ENCODE results near the gene SLX4IP. TPM values are rescaled to one million over a fixed set of nuclear protein-coding genes. Genes with fewer than 3 reads are reported as not detected.
A peak's percentile ranks its signal among the peaks of the same experiment; 100 is the strongest.

Gene SLX4IP
- total and polyA plus RNA-seq, 5 donors from 2014 or later = 1.5 to 4.1 (median 2.4) TPM

DNA sequence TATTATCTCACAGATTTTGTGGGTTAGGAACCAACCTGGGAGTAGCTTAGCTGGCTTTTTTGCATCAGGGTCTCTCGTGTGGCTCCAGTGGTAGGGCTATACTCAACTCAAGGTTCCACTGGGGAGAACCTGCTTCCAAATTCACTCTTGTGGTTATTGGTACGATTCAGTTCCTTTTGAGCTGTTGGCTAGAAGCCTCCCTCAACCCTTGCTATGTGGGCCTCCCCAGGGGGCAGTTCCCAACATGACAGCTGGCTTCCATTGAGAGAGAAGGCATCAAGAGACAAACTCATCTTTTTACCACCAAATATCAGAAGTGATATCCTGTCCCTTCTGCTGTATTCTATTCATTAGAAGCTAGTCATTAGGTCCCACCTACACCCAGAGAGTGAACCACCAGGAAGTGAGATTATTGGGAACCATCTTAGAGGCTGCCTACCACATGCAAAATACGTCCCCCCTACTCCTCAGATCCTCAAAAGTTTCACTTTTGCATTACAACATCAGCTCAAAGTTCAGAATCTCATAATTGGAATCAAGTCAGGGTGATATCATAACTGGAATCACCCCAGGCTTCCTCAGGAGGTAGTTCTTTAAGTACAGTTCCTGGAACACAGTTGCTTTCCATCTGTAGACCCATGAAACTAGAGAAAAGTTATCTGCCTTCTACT is 32.0 kb upstream of the SLX4IP start:
- Mint-ChIP-seq H3K27me3 (no peaks in the 10 kb centered on the region), H3K36me3 (peaks cover 23% of the 10 kb centered on the region), H3K9me3 (no peaks in the 10 kb centered on the region), H3K27ac (no peak overlapping the region), H3K4me1 (no peaks in the 10 kb centered on the region), H3K4me3 (no peak overlapping the region)
- H3K27me3 ChIP-seq (ENCODE audit: control insufficient read depth, insufficient read depth, low read length) = no peaks in the 10 kb centered on the region
- H3K27ac ChIP-seq (ENCODE audit: insufficient read depth, low read length, poor library complexity, severe bottlenecking) = no peak overlapping the region
- H3K4me1 ChIP-seq (ENCODE audit: control insufficient read depth, insufficient read depth, low read length, poor library complexity, severe bottlenecking) = no peaks in the 10 kb centered on the region
- no peak for DNase-seq
- no peak for ATAC-seq (ENCODE audit: low read depth in 2 of 2)
- H3K9me3 ChIP-seq (ENCODE audit: control insufficient read depth in 2 of 2, low read length in 2 of 2) = no peaks in the 10 kb centered on the region
- H3K36me3 ChIP-seq (ENCODE audit: control insufficient read depth, insufficient read depth, low read length) = peaks cover 28% of the 10 kb centered on the region
- H3K4me3 ChIP-seq (ENCODE audit: low read depth, low read length) = no peak overlapping the region

DNA sequence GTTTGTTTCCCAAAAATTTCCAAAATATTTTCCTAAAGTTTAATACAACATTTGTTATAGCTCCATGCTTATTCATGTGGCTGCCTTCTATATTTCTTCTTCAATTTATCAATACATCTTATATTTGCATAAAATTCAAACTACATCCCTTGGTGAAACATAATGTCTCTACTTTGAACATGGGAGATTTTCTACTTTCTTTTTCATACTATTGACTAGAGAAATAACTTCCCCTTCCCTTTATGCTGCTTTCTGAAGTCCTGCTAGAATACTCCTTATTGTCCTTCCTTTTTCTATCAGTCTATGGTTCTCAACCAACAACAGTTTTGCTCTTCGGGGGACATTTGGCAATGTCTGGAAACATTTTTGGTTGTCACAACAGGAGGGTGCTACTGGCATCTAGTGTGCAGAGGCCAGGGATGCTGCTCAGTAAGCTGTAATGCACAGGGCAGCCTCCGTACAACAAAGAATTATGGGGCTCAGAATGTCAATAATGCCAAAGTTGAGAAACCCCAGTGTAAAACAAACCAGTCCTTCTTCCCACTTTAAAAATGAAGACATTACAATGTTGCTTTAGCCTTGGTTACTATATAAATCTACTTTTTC is 31.0 kb upstream of the SLX4IP start:
- Mint-ChIP-seq H3K27me3 (no peaks in the 10 kb centered on the region), H3K36me3 (peaks cover 23% of the 10 kb centered on the region), H3K27ac (no peak overlapping the region), H3K4me1 (no peaks in the 10 kb centered on the region), H3K4me3 (no peak overlapping the region), H3K9me3 (no peaks in the 10 kb centered on the region)
- no peak overlapping the region for H3K4me3 ChIP-seq (ENCODE audit: low read depth, low read length)
- H3K9me3 ChIP-seq (ENCODE audit: control insufficient read depth in 2 of 2, low read length in 2 of 2) = no peaks in the 10 kb centered on the region
- peaks cover 30% of the 10 kb centered on the region for H3K36me3 ChIP-seq (ENCODE audit: control insufficient read depth, insufficient read depth, low read length)
- no peak for ATAC-seq (ENCODE audit: low read depth in 2 of 2)
- no peaks in the 10 kb centered on the region for H3K4me1 ChIP-seq (ENCODE audit: control insufficient read depth, insufficient read depth, low read length, poor library complexity, severe bottlenecking)
- H3K27ac ChIP-seq (ENCODE audit: insufficient read depth, low read length, poor library complexity, severe bottlenecking) = no peak overlapping the region
- no peak for DNase-seq
- H3K27me3 ChIP-seq (ENCODE audit: control insufficient read depth, insufficient read depth, low read length) = no peaks in the 10 kb centered on the region

DNA sequence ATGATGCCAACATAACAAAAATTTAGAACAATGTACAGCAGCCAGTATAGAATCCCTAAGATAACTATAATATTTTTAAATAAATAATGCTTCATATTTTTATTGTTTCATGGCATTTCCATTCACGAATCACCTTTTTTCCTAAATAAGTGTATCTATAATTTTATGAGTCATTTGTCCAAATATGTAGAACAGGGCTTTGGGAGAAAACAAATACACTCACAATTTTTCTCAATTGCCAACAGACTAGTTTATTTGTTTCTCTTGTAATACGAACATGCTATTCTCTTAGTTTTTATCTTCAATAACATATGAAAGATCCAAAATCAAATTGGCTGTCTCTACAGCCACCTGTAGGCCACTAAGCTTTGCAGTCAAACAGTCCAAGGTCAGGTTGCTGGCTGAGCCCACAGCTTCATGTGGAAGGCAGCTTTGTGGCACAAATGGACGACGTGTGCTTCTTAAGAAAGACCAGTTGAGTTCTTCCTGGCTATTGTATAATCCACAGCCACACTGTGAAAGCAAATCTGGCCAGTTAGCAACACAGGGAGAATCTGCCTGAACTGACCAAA is 30.1 kb upstream of the SLX4IP start:
- Mint-ChIP-seq H3K36me3 (peaks cover 23% of the 10 kb centered on the region), H3K4me1 (no peaks in the 10 kb centered on the region), H3K27ac (no peak overlapping the region), H3K27me3 (no peaks in the 10 kb centered on the region), H3K9me3 (no peaks in the 10 kb centered on the region), H3K4me3 (no peak overlapping the region)
- DNase-seq (no peak), ATAC-seq (ENCODE audit: low read depth in 2 of 2) (no peak)
- Histone ChIP-seq H3K27me3 (ENCODE audit: control insufficient read depth, insufficient read depth, low read length) (no peaks in the 10 kb centered on the region), H3K4me3 (ENCODE audit: low read depth, low read length) (no peak overlapping the region), H3K36me3 (ENCODE audit: control insufficient read depth, insufficient read depth, low read length) (peaks cover 30% of the 10 kb centered on the region), H3K27ac (ENCODE audit: insufficient read depth, low read length, poor library complexity, severe bottlenecking) (no peak overlapping the region), H3K4me1 (ENCODE audit: control insufficient read depth, insufficient read depth, low read length, poor library complexity, severe bottlenecking) (no peaks in the 10 kb centered on the region), H3K9me3 (ENCODE audit: control insufficient read depth in 2 of 2, low read length in 2 of 2) (no peaks in the 10 kb centered on the region)

DNA sequence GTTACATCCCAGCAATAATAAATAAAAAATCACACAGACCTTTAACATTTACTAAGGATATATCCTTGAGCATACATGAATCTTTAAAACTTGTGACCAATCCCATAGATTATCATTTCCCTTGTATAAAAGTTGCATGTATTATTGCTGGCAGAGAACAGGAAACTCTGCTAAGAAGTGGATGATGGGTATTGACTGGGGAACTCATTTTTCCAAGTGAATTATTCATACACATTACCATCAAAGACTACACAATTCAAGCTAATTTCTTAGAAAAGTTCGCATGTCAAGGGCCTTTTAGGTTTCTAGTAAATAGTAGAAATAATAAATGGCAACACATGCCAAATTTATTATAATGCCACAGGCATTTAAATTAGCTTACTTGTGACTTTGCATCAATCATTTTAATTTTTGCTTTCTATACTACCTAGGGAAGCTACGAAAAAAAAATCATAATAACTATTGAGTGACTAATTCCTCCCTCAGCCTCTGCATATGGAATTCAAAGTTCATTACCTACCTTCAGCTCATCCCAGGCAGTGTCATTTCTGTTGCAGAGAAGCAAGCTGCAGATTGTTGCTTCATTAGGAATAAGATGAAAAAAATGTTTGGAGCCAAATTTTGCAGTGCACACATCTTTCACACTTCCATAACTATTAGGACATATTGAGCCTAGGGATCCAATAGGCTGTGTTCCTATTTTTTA is 26.8 kb upstream of the SLX4IP start:
- Mint-ChIP-seq H3K9me3 (no peaks in the 10 kb centered on the region), H3K27me3 (no peaks in the 10 kb centered on the region), H3K4me1 (peaks cover 0 to 6% (median 3%) of the 10 kb centered on the region in 4 donors), H3K36me3 (peaks cover 24% of the 10 kb centered on the region), H3K27ac (no peak overlapping the region), H3K4me3 (no peak overlapping the region)
- Histone ChIP-seq H3K27ac (ENCODE audit: insufficient read depth, low read length, poor library complexity, severe bottlenecking) (no peak overlapping the region), H3K4me1 (ENCODE audit: control insufficient read depth, insufficient read depth, low read length, poor library complexity, severe bottlenecking) (no peaks in the 10 kb centered on the region), H3K9me3 (ENCODE audit: control insufficient read depth in 2 of 2, low read length in 2 of 2) (no peaks in the 10 kb centered on the region), H3K36me3 (ENCODE audit: control insufficient read depth, insufficient read depth, low read length) (peaks cover 43% of the 10 kb centered on the region), H3K27me3 (ENCODE audit: control insufficient read depth, insufficient read depth, low read length) (no peaks in the 10 kb centered on the region), H3K4me3 (ENCODE audit: low read depth, low read length) (no peak overlapping the region)
- no peak for DNase-seq
- no peak for ATAC-seq (ENCODE audit: low read depth in 2 of 2)

DNA sequence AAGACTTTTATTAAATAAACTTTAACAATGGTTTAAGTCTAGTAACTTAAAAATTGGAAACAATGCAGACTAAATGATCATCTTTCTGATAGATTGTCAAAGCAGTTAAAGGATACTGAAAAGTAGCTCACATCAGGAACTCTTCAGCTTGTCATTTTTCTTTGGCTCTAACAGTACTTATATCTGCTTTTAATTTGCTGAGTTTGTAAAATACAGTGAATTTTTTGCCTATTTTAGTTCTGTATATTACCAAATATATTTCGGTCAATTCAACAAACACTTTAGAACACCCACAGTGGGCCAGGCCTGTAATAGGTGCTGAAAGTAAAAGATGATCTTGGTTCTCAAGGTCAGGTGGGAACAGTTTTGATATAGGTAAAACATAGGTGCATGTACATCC is 23.4 kb upstream of the SLX4IP start:
- peaks cover 28% of the 10 kb centered on the region for H3K36me3 ChIP-seq (ENCODE audit: control insufficient read depth, insufficient read depth, low read length)
- Mint-ChIP-seq H3K4me3 (no peak overlapping the region), H3K4me1 (peaks cover 4 to 12% (median 7%) of the 10 kb centered on the region in 4 donors), H3K27ac (no peak overlapping the region), H3K36me3 (peaks cover 24% of the 10 kb centered on the region), H3K27me3 (no peaks in the 10 kb centered on the region), H3K9me3 (no peaks in the 10 kb centered on the region)
- no peak for ATAC-seq (ENCODE audit: low read depth in 2 of 2)
- no peak overlapping the region for H3K27ac ChIP-seq (ENCODE audit: insufficient read depth, low read length, poor library complexity, severe bottlenecking)
- H3K4me3 ChIP-seq (ENCODE audit: low read depth, low read length) = no peak overlapping the region
- no peaks in the 10 kb centered on the region for H3K4me1 ChIP-seq (ENCODE audit: control insufficient read depth, insufficient read depth, low read length, poor library complexity, severe bottlenecking)
- no peak for DNase-seq
- no peaks in the 10 kb centered on the region for H3K27me3 ChIP-seq (ENCODE audit: control insufficient read depth, insufficient read depth, low read length)
- no peaks in the 10 kb centered on the region for H3K9me3 ChIP-seq (ENCODE audit: control insufficient read depth in 2 of 2, low read length in 2 of 2)

DNA sequence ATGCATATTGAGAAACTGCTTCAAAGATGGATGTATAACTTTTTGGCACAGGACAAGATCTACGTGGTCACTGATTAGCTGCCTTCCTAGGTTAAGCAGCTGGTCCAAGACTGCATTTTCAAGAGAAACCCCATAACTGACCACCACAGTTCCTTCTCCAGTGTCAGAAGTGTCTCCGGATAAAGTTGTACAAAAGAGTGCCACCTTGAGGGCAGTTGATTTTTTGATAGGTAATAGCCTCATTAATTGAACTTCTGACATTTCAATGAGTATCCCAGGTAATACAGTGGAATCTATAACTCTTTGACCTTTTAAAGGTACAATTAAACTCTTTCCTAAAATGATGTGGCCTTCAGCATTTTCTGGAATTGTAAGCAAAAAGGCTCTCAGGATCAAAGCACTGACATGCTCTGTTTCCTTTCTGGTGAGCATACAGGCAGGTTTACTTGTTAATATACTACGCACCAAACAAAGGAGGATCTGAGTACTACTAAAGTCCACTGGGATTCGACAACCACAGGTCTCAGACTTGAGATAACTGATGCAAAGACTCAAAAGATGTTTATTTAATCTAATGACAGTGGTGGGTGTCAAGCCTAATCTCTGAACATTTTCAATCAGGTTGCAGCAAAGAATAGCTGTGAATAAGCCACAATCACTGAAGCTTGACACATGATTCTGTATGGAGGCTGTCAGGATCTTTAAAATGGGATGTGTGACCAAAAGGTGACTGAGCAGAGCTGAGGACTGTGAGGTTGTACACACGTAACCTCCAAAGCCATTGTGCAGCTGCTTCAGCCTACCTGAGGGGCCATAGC is 22.3 kb upstream of the SLX4IP start:
- ATAC-seq (ENCODE audit: low read depth in 2 of 2) (no peak), DNase-seq (no peak)
- H3K4me3 Mint-ChIP-seq = no peak overlapping the region
- H3K36me3 ChIP-seq (ENCODE audit: control insufficient read depth, insufficient read depth, low read length) = peaks cover 20% of the 10 kb centered on the region
- H3K4me1 Mint-ChIP-seq = peaks cover 8 to 17% (median 11%) of the 10 kb centered on the region in 4 donors
- H3K9me3 Mint-ChIP-seq = no peaks in the 10 kb centered on the region
- H3K27me3 ChIP-seq (ENCODE audit: control insufficient read depth, insufficient read depth, low read length) = no peaks in the 10 kb centered on the region
- no peak overlapping the region for H3K27ac ChIP-seq (ENCODE audit: insufficient read depth, low read length, poor library complexity, severe bottlenecking)
- H3K36me3 Mint-ChIP-seq = peaks cover 27% of the 10 kb centered on the region
- no peaks in the 10 kb centered on the region for H3K4me1 ChIP-seq (ENCODE audit: control insufficient read depth, insufficient read depth, low read length, poor library complexity, severe bottlenecking)
- no peaks in the 10 kb centered on the region for H3K9me3 ChIP-seq (ENCODE audit: control insufficient read depth in 2 of 2, low read length in 2 of 2)
- H3K27ac Mint-ChIP-seq = no peak overlapping the region
- no peaks in the 10 kb centered on the region for H3K27me3 Mint-ChIP-seq
- H3K4me3 ChIP-seq (ENCODE audit: low read depth, low read length) = no peak overlapping the region

DNA sequence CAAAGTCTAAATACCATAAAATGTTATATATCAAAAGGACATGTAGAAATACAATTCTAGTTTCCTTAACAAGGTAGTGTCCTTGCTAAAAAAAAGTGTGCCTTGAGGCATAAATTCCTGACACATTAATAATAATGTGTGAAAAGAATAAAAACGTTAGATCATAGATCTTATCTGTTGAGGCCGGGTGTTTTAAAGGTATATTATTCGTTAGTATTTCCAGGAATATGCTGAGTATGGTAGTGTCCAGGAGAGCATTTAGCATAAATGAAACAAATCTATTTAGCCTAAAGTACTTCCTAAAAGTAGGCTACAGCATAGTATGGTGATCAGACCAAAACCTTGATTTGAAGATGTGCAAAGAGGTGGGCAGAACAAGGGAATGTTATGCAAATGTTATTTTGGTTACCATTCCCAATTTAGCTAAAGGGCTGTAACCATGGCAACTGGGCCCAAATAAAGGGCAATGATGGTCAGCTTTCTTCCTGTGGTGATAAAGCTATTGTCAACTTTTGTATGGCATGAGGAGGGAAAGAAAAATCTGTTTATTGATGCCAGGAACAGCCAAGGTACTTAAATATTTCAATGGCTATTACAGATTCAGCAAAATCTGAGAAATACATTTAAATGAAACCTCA is 20.0 kb upstream of the SLX4IP start:
- Histone ChIP-seq H3K27ac (ENCODE audit: insufficient read depth, low read length, poor library complexity, severe bottlenecking) (no peak overlapping the region), H3K4me3 (ENCODE audit: low read depth, low read length) (no peak overlapping the region), H3K9me3 (ENCODE audit: control insufficient read depth in 2 of 2, low read length in 2 of 2) (no peaks in the 10 kb centered on the region), H3K4me1 (ENCODE audit: control insufficient read depth, insufficient read depth, low read length, poor library complexity, severe bottlenecking) (no peaks in the 10 kb centered on the region), H3K36me3 (ENCODE audit: control insufficient read depth, insufficient read depth, low read length) (peaks cover 25% of the 10 kb centered on the region), H3K27me3 (ENCODE audit: control insufficient read depth, insufficient read depth, low read length) (no peaks in the 10 kb centered on the region)
- Mint-ChIP-seq H3K4me3 (no peak overlapping the region), H3K27me3 (no peaks in the 10 kb centered on the region), H3K9me3 (no peaks in the 10 kb centered on the region), H3K27ac (peak overlapping the region in 1 of 3 donors; percentile 57), H3K36me3 (peaks cover 34% of the 10 kb centered on the region), H3K4me1 (peaks cover 11 to 27% (median 15%) of the 10 kb centered on the region in 4 donors)
- no peak for ATAC-seq (ENCODE audit: low read depth in 2 of 2)
- DNase-seq = no peak

Measured in CD4-positive, CD25-positive, alpha-beta regulatory T cell (primary cell).